NCI-H748 (cell line): ENCODE measurements around the gene TFR2.

Experiments
- DNase-seq: peaks from one replicate; lab custom pipeline; 2025; ENCODE audit not compliant: unreplicated experiment; lab: John Stamatoyannopoulos, UW

The TFR2 gene

DNA sequence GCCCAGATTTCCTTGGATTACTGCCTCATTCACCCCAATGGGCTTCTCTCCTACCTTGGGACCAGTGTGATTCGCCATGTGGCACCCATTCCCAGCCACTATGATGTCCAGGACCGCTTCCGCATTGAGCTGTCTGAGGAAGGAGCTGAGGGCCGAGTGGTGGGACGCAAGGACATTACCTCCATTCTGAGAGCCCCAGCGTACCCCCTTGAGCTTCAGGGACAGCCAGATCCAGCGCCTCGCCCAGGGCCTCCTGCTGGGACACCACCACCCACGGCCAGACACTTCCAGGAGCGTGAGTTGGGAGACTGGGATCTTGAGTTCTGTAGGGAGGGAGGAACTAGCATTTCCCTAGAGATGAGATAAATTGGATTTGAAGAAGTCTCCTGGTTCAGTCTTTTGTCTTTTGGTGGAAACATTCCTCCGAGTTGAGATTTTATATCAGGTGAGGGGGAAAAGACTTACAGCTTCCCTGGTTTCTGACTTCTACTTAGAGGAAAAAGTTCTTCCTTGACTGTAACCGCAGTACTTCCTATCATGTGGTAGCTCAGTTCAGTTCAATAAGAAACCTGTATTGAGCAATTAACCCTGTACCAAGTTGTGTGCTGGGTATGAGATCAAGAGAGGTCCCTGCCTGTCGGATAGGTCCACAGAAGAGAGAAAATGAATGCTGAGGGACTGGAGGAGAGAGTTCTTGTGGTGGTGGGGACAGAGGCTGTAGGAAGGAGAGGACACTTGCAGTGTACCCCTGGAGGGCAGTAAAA, 27.8 kb downstream of the TFR2 start:
- no peak for DNase-seq

DNA sequence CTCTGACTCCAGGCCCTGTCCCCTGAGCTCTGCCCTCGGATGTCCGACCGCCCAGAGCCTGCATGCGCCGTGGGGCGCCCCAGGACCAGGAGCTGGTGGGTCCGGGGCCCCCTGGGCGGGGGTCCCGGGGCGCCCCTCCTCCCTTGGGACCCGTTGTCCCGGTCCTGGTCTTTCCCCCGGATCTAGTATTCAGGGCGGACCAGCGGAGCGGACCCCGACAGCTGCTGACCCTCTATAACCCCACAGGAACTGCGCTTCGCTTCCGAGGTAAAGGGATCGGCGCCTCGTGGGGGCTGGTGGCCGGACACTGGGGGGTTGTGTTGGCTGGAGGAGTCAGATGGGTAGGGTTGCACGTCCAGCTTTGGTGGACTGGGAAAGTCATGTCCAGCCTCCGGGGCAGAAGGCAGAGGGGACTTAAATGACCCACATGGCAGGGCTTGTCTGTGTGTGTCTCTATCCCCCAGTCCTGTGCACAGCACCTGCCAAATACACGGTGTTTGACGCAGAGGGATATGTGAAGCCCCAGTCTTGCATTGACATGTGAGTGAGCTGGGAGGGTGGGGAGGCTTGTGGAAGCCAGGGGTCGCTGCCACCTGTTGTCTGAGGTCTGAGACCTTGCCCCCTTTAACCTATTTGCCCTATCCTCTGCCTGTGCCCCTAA, 28.5 kb downstream of the TFR2 start:
- DNase-seq: peak; percentile 36

DNA sequence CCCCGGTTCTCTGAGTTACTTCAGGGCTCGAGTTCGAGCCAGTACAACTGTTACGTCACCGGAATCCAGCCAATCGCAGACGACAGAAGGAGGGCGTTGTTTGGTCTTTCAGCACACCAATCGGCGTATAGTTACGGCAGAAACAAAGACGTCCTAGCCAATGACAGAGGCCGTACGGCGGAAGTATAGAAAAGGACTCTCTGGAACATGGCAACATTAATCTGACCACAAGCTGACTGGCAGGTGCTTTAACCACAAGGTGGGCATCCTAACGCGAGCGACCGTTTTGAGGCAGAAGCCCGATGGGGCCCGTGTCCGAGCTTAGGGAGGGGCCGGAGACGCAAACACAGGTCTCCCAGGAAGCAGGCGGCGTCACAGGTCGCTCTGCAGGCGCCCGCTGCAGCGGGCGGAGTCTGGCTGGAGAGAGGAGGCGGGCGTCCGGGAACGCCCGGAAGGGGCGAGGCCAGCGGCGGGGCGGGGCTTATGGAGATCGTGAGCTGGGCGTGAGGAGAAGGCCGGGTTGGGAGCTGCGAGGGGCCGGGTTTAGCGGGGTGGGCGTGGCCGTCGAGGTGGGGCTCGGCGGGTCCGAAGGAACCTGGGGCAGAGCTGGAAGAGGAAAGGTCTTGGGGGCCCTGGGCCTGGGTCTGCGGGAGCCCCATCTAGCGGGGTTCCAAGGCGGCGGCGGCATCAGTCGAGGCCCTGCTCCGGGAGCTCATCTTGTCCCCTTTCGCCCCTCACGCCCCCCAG, 29.2 kb downstream of the TFR2 start, which contains the start of gene MOSPD3:
Gene MOSPD3 (plus strand): TSS at position 558 of the 747 bp plus-strand sequence. CDS start 252 bp downstream, outside the sequence.
- DNase-seq: peak; percentile 100

DNA sequence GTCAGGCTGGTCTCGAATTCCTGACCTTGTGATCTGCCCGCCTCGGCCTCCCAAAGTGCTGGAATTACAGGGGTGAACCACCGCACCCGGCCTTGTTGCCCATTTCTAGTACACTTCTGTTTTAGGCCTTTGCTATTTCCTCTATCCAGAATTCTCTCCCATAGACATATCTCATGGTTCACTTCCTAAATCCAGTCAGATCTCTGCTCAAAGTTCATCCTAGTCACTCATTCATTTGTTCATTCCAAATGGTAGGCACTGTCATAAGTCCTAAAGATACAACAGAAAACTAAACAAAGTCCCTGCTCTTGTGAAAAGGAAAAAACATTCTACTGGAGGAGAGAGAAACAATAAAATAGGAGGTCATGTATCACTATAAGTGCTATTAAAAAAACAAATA, 31.4 kb downstream of the TFR2 start:
- no peak for DNase-seq

DNA sequence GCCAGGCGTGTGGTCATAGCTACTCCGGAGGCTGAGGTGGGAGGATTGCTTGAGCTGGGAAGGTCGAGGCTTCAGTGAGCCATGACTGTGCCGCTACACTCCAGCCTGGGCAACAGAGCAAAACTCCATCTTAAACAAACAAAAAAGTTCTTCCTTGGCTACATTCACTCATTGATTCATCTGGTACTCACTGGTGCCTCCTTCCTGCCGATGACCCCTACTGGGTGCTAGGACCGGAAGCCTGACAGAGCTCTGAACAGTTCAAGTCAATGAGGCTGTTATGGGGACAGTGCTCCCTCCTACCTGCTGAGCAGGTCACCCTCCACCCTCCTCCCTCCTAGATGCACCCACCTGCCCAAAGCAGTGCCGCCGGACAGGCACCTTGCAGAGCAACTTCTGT, 34.2 kb downstream of the TFR2 start:
- no peak for DNase-seq

DNA sequence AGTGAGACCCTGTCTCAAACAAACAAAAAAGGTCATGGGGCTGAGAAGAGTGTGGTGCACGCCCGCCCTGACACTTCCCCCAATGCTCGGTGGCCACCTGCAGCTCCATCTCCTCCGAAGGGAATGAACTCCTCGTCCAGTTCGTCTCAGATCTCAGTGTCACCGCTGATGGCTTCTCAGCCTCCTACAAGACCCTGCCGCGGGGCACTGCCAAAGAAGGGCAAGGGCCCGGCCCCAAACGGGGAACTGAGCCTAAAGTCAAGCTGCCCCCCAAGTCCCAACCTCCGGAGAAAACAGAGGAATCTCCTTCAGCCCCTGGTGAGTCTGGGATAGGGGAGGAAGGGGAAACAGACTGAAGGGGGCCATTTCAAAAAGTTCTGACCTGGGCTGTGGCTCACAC, 35.0 kb downstream of the TFR2 start:
- no peak for DNase-seq

DNA sequence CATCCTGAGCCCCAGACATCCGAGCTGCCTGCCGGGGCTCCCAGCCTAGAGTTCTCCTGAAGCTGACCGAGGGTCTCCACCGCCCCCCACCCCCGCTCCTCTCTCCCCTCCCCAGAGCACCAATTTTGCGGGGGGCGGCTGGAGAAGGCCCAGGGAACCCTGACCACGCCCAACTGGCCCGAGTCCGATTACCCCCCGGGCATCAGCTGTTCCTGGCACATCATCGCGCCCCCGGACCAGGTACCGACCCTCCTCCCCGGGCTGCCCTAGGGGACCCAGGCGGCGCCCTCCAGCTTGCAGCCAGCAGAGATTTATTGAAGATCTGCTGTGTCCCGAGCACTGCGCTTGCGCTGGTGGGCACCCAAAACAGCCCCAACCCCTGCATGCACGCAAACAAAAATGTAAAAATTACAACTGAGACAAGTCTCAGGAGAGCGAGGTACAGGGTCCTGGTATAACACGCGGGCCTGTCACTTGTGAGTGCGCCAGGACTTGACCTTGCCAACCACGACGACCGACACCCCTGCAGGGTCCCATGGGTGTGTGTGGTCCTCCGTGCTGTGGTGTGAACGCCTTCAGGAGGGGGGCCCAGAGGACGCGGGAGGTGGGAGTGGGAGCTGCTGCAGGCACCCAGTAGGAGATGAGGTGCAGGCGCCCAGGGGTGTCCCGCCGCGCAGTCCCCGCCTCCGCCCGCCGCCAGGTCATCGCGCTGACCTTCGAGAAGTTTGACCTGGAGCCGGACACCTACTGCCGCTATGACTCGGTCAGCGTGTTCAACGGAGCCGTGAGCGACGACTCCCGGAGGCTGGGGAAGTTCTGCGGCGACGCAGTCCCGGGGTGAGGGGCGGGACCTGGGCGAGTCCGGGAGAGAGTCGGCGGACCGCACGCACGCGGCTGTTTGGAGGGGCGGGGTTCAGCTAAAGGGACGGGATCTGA, 36.1 kb downstream of the TFR2 start:
- DNase-seq: peak; percentile 37

DNA sequence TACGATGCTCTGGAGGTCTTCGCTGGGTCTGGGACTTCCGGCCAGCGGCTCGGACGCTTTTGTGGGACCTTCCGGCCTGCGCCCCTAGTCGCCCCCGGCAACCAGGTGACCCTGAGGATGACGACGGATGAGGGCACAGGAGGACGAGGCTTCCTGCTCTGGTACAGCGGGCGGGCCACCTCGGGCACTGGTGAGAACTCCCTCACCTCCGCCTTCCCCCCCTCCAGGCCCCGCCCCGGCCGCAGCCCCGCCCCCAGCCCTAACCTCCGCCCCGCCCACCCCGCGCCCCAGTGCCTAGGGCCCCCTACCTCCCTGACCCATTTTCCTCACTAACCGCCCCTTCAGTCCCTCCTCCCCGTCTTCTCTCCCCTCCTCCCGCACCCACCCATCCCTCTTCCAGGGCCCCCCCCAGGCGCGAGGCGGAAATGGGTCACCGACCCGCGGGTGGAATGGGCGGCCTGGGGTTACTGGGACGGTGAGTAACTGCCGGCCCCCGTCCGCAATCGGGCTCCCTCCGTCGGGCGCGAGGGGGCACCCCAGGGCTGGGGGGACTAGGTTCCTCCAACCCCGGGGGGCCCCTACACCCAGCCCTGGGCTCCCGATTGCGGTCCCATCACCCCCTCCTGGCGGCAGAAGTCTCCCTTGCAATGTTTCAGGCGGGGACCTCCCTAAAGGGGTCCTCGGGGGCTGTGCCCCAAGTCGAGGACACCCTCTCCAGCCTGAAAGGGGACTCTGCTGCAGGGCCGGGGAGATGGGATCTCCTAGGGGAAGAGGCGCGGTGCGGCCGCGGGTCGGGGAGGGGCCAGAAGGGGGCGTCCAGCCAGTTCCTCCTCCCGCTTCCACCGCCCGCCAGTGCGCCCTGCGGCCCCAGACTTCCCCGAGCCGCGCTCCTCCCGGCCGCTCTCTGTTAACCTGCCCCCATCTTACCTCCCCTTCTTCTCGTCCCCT, 37.0 kb downstream of the TFR2 start:
- peak; percentile 75 for DNase-seq

DNA sequence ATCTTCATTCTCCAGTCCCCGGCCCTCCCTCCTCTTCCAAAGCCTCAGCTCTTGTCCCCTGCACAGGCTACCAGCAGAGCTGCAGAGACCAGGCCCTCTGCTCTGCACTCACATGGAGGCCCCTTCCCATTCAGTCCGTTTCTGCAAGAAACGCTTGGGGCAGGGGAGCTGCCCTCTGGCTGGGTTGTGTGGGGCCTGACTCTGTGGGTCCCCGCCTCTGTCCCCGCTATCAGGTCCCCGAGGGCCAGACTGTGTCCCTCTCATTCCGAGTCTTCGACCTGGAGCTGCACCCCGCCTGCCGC, 37.7 kb downstream of the TFR2 start:
- DNase-seq: no peak

DNA sequence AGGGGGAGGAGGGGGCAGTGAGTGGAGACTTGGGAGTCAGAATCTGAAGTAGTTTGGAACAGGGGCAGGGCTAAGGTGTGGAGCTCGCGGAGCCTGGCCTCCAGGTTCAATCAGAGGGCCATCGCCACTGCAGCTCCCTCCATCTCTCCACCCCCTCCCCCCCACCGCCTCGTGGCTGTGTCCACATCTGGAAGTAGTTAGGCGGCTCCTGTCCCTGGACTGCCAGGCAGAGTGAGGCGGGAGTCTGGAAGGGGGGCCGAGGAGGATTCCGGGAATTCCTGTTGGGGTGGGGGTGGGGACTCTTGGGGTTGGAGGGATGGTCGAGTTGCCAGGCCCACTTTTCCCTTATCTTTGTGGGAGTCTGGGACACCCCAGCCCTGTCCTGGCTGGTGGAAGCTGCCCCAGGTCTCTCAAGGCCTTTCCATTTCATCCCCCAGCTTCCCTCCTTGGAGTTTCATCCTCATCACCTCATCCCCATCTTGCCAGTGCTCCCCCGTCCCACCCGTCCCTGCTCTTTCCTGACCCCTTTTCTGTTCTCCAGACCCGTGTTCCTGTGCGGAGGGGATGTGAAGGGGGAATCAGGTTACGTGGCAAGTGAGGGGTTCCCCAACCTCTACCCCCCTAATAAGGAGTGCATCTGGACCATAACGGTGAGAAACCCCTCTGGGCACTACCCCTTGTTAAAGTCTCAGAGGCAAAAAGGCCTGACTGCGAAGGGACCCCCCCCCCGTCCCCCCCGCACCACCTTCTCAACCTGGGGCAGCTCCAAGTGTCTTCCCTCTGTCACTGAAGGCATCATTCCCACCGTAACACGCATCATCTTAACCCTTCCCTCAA, 38.2 kb downstream of the TFR2 start:
- DNase-seq: peak; percentile 19

DNA sequence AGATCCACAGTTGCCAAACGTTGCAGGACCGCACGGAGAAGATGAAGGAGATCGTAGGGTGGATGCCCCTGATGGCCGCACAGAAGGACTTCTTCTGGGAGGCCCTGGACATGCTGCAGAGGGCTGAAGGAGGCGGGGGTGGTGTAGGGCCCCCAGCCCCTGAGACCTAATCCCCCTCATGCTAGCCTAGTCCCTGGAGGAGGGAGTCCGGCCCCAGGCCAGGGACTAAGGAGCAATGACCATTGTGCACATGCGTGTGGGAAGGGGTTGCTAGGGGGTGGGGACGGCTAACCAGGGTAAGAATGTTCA, 40.7 kb downstream of the TFR2 start:
- DNase-seq: no peak

DNA sequence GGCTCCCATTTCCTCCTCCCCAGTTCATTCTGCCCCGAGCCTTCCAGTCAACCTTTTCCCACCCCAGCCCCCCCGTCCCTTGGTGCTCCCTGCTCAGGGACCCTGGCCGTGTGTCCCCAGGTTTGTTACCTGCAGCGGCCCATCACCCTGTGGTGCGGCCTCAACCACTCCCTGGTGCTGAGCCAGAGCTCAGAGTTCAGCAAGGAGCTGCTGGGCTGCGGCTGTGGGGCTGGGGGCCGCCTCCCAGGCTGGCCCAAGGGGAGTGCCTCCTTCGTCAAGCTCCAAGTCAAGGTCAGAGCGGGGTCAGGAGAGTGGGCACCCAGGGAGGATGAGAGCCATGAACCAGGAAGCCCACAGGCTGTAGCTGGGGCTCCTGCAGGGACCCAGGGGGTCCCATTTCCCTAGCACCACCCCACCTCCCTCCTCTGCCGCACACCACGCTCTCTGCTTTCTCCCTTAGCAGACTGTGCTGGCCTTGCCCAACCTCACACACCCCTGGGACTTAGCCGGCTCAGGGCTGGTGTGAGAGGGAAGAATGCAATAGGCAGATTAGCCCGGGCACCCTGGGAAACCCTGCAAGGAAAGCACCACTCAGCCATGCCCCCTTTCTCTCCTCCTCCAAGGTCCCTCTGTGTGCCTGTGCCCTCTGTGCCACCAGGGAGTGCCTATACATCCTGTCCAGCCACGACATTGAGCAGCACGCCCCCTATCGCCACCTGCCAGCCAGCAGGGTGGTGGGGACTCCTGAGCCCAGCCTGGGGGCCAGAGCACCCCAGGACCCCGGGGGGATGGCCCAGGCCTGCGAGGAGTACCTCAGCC, 41.2 kb downstream of the TFR2 start:
- no peak for DNase-seq

DNA sequence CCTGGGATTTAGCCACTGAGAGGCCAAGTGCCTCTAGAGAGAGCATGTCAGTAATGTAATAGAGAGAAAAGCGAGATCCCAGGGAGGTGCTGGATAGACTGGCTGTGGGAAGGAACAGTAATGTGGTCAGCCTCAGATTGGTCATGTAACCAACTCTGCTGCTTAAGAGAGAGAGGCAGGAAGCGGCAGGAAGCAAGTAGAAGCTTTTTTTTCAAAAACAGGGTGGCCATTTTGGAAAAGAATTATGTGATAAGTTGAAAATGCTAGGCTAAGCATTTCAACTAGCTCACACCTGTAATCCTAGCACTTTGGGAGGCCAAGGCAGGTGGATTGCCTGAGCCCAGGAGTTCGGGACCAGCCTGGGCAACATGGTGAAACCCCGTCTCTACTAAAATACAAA, 42.9 kb downstream of the TFR2 start:
- DNase-seq: no peak

DNA sequence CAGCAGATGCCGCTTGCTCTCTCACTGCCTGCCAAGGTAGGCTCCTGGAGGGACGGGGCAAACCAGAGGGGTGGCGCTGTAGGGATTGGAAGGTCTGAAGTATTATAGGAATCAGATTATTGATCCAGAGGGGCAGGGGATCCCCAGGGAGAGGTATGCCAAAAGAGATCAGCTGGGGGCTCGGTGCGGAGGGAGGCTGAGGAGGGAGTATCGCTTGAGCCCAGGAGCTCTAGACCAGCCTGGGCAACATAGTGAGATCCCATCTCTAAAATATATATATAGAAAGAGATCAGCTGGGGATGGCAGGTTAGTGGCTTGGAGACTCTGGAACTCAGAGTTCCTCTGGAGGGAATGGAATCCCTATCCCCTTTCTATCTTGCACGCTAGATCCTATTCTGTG, 46.2 kb downstream of the TFR2 start:
- no peak for DNase-seq

DNA sequence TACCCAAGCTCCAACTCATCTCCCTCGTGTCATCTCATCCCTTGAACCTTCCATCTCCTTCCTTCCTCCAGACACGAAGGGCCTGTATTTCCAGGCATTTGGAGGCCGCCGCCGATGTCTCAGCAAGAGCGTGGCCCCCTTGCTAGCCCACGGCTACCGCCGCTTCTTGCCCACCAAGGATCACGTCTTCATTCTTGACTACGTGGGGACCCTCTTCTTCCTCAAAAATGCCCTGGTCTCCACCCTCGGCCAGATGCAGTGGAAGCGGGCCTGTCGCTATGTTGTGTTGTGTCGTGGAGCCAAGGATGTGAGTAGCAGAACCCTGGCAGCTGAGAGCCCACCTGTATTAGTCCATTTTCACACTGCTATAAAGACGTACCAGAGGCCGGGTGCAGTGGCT, 49.8 kb downstream of the TFR2 start:
- no peak for DNase-seq

DNA sequence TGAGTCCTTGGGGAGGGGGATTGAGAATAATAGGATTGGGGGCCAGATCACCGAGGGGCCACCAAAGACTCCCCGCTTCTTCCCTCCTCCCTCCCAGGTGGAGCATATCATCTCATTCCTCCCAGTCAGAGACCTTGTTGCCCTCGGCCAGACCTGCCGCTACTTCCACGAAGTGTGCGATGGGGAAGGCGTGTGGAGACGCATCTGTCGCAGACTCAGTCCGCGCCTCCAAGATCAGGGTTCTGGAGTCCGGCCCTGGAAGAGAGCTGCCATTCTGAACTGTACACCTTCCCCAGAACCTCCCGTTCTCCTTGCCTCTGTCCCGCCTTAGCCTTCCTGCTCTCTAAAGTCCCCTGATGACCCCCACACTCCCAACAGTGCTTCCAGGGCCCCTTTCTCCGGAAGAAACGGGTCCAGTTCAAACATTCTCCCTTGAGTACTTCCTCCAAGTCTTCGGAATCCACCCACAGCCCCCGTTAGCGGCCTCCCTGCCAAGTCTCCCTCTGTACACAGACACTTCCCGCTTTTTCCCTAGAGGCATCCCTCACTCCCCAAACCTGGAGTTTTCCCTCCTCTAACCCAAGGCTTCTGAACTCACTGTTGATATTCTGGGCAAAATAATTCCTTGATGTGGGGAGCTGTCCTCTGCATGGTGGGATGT, 51.1 kb downstream of the TFR2 start:
- no peak for DNase-seq

DNA sequence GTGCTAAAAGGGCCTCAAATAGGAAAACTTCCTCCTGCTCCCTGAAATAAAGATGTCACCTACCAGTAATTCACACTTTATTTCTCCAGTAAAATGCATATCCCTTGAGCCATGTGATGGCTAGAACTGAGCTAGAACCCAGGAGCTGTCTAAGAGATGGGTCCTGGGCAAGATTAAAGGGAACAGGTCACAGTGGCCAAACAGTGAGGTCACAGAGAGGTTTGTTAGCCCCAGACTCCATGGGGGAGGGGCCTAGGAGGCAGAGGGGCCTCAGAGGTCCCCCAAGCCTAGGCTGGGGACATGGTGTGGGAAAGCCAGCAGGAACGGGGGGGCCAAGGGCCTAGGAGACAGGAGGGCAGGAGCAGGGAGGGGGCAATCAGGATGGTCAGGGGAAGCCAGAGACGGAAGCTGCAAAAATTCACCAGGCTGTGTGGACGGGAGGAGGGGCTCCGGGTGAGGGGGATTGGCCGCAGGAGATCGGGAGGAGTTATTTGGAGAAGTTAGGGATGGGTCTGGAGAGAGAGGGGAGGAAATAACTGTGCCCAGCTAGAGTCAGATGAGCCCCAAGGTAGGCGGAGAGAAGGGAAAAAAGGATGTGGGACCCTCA, 51.9 kb downstream of the TFR2 start:
- no peak for DNase-seq
